GM21576 (cell line): ENCODE data around the gene PPAN.
A peak's percentile ranks its signal among the peaks of the same experiment; 100 is the strongest.

Experiments
- ATAC-seq: cut with Tn5 transposase; IDR thresholded peaks from one replicate; pipeline ENCODE4 v1.9.1; 2021; ENCODE audit warnings: mild to moderate bottlenecking, moderate library complexity; ENCODE audit not compliant: unreplicated experiment

Gene PPAN, protein sequence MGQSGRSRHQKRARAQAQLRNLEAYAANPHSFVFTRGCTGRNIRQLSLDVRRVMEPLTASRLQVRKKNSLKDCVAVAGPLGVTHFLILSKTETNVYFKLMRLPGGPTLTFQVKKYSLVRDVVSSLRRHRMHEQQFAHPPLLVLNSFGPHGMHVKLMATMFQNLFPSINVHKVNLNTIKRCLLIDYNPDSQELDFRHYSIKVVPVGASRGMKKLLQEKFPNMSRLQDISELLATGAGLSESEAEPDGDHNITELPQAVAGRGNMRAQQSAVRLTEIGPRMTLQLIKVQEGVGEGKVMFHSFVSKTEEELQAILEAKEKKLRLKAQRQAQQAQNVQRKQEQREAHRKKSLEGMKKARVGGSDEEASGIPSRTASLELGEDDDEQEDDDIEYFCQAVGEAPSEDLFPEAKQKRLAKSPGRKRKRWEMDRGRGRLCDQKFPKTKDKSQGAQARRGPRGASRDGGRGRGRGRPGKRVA

DNA sequence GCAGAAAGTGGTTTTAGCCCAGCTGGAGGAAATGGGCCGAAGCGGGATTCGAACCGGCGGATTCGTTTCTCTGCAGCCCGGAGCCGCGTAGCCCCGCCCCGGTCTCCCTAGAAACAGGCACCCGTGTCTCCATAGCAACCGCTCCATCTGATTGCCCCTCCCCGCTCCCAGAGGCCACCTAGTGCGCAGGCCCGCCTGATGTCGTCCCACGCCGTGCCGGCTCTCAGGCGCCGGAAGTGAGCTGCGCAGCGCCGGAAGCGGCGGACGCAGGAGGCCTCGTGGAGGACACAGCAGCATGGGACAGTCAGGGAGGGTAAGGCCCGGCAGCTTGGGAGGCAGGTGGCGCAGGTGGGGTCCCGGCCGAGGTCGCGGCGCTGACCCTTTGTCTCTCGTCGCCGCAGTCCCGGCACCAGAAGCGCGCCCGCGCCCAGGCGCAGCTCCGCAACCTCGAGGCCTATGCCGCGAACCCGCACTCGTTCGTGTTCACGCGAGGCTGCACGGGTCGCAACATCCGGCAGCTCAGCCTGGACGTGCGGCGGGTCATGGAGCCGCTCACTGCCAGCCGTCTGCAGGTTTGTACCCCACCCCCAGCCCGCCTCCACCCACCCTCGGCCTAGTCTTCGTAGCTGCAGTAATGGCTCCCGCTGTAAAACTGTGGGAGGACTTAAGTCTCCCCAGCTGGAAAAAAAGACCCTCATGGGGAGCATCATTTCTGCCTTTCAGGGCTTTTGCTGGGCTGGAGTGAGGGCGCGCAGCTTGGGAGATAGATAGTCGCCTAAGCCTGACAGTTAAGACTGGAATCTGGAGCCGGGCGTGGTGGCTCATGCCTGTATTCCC, at the start of gene PPAN:
TSS of gene PPAN (plus strand) at position 263 of the 837 bp plus-strand sequence. CDS start at position 296, 33 bp downstream.
- peak; percentile 42 for ATAC-seq

DNA sequence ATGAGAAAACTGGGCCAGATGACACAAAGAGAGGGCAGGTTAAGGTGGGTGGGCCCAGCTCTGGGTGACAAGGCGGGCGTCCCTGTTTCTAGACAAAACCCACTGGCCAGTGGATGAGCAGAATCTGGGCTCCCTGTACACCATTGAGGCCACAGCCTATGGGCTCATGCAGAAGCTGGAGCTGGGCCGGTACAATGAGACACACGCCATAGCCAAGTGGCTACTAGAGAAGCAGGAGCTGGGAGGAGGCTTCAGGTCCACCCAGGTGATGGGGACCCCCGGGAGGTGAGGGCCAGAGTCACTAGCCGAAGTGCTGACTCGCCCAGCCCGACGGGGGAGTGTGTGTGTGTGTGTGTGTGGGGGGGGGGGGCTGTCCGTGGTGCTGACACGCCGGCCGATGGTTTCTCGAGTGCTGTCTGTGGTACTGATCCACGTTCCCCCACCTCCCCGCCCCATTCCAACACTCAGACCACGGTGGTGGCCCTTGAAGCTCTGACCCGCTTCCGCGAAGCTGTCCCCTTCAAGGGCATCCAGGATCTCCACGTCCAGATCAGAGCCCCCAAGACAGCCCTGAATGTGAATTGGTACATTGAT, 44.3 kb upstream of the PPAN start:
- no peak for ATAC-seq

DNA sequence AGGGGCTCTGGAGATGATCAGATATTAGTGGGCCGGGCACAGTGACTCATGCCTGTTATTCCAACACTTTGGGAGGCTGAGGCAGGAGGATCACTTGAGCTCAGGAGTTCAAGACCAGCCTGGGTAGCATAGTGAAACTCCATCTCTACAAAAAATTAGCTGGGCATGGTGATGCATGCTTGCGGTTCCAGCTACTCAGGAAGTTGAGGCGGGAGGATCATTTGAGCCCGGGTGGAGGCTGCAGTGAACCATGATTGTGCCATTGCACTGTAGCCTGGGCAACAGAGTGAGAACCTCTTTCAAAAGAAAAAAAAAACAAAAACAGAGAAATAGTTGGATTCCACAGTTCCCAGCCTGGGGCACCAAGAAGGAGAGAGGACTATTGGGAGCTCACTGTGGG, 38.0 kb upstream of the PPAN start:
- no peak for ATAC-seq

DNA sequence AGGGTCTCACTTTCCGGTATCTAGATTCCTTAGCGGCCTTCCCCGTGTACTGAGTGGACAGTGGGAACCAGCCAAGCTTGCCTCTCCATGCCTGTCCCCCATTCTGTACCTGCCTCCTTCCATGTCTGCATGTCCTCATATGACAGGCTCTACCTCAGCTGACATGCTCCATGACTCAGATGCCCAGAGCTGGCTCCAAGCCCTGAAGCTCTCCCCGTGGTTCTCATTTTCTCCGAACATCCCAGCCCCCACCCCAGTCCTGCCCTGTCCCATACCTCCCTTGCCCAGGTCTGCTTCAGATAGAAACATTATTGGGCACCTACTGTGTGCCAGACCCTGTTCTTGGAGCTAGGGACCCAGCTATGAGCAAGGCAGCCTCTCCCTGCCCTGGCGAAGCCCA, 37.1 kb upstream of the PPAN start:
- no peak for ATAC-seq

DNA sequence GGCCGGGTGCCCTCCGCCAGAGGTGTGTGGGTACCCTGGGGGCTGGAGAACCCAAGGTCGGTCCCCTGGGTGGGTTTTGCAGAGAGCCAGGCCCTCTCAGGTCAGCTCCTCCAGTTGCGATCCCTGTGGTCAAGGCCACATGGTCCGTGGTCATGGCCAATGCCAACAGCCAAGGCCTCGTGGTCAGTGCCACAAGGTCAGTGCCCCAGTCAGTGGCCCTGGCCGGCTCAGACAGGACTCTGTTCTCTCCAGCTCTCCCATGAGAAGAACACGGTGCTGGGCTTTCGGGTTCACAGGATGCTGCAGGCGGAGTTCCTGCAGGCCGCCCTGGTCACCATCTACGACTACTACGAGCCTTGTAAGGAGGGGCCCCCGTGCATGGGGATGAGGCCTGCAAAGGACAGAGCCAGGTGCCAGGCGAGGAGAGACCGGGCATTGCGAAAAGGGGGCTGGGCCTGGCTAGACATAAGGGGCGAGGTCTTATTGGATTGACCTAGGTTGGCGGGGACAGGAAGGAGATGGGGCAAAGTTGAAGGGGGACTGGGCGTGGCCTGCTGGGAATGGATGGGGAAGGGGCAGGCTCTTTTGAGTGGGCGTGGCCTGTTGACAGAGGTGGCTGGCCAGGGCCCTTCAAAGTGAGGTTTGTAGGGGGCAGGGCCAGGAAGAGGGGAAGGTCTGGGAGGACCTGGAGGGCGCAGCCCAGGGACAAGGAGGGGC, 35.3 kb upstream of the PPAN start:
- ATAC-seq: no peak

DNA sequence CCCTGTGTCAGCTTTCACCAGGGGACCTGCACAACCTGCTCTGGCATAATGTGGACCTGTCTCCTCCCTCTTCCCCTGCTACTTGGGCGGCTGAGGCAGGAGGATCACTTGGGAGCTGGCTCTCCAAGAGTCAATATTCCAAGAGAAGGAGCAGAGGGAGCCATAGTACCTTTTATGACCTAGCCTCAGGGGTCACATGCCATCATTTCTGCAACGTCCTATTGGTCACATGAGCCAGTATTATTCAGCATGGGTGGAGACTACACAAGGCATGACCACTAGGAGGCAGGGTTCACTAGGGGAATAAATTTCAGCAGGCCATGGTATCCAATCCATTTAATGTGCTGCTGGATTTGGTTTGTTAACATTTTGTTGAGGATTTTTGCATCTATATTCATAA, 32.0 kb upstream of the PPAN start:
- no peak for ATAC-seq

DNA sequence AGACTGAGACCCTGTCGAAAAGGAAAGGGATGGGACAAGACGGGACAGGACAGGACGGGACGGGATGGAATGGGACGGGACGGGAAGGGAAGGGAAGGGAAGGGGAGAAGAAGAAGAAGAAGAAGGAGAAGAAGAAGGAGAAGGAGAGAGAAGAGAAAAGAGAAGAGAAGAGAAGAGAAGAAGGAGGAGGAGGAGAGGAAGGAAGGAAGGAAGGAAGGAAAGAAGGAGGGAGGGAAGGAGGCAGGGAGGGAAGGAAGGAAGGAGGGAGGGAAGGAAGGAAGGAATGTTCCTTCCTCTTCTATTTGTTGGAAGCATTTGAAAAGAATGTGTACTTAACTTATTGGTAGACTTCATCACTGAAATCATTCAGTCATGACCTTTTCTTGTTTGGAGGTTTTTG, 29.6 kb upstream of the PPAN start:
- ATAC-seq: no peak

DNA sequence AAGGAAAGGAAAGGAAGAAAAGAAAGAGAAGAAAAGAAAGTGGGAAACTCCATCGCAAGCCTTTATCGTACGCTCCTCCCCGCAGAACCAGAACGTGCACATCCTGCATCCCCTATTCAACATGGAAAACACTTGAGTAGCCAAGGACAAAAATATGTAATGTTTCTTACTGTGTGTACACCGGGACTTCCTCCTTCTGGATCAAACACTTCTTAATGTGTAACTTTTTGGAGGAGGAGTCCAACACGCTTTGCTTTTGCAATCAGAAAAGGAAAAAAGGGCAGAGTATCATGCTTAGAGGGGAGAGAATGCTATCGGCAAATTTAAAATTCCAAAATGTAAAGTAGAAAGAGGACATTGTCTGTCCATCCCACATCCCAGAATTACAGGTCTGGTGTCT, 27.8 kb upstream of the PPAN start:
- ATAC-seq: no peak

DNA sequence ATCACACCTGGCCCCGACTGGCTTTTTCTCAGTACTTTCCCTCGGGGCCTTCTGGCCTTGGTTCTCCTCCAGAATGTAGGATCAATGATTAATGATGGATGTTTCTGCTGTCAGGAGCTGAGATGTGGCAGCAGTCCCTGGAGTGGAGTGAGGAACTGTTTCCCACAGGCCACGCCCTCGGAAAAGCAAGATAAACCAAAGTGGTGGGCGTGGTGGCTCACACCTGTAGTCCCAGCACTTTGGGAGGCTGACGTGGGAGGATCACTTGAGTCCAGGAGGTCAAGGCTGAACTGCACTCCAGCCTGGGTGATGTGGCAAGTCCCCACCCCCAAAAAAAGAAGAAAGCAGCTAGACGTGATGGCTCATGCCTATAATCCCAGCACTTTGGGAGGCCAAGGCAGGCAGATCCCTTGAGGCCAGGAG, 27.1 kb upstream of the PPAN start:
- ATAC-seq: no peak

DNA sequence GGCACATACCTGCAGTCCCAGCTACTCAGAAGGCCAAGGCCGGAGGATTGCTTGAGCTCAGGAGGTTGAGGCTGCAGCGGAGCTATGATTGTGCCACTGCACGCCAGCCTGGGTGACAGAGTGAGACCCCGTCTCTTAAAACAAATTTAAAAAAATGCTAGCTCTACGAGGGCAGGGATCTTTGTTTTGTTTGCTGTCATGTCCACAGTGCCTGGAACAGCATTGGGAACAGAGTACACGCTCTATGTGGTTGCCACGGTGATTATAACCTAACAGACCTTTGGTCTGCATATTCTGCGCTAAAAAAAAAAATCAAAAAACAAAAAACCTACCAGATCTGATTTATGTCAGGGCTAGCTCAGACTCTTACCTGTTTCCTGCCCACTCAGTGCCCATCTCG, 22.3 kb upstream of the PPAN start:
- no peak for ATAC-seq

DNA sequence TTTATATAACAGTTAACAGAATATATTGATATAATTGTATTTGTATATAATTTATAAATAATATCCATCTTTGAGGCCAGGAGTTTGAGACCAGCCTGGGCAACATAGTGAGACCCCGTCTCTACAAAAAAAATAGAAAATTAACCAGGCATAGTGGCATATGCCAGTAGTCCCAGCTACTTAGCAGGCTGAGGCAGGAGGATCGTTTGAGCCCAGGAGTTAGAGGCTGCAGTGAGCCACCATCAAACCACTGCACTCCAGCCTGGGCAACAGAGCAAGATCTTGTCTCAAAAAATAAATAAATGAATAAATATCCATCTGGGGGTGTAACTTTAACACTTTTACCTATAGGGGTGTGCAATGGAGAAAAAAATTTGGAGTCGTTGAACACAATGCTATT, 21.4 kb upstream of the PPAN start:
- no peak for ATAC-seq

DNA sequence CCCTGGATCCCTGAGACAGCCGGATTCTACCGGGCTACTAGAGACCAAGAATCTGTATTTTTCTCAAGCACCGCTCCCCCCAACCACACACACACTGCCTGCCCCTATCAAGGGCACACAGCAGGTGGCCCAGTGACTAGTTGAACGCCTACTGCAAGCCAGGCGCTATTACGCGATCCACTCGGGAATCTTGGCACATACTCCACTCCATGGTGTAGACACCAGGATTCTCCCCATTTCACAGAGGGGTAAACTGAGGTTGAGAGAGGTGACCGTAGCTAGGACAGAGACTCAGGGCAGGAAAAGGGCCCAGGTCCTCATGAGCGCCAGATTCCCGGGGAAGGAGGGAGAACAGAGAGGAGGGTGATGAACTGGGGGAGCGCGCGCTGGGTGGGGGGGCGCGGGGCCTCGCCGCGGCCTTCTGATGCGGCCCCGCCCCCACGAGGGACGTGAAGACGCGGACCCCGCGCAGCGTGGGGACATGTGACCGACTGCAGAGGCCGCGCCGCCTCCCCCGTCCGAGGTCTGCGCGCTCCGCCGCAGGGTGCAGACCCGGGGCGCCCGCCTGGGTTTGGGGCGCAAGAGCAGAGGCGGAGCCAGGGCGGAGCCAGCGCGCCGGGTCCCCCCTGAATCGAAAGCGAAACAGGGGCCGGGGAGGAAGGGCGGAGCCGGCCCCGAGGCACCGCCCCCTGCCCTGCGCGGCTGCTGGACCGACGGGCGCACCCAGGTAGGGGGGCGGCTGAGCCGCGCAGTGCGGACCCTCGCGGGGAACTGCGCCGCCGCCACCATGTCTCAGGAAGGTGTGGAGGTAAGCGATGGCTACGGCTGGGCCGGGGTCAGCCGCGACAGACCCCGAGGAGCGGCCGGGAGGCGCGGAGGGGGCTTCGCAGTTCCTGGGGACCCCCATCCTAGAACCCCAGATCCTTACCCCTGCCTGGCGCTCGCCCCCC, 20.2 kb upstream of the PPAN start, which contains the start of gene SHFL:
TSS of gene SHFL (plus strand) at position 677 of the 950 bp plus-strand sequence. CDS start at position 788, 111 bp downstream.
- peak; percentile 74 for ATAC-seq

DNA sequence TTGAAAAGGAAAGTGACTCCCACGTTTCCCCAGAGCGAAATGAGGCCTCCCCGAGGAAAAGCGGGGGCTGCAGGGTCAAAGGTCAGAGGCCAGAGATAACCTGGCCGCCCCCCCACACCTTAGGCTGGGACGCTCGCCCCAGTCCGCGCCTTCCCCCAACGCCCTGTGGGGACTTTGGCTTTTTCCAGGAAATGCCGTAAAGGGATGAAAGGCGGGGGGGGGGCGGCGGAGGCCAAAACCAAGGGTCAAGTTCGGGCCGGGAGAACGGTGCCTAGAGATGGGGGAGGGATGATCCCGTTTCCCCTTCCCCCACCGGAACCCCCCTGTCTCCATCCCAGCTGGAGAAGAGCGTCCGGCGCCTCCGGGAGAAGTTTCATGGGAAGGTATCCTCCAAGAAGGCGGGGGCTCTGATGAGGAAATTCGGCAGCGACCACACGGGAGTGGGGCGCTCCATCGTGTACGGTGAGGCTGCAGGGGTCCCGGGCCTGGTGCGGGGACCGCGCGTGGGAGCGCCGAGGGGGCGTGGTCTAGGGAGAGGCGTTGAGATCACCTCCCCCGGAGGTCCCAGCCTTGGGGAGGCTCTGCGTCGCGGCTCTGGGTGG, 19.5 kb upstream of the PPAN start:
- ATAC-seq: no peak

DNA sequence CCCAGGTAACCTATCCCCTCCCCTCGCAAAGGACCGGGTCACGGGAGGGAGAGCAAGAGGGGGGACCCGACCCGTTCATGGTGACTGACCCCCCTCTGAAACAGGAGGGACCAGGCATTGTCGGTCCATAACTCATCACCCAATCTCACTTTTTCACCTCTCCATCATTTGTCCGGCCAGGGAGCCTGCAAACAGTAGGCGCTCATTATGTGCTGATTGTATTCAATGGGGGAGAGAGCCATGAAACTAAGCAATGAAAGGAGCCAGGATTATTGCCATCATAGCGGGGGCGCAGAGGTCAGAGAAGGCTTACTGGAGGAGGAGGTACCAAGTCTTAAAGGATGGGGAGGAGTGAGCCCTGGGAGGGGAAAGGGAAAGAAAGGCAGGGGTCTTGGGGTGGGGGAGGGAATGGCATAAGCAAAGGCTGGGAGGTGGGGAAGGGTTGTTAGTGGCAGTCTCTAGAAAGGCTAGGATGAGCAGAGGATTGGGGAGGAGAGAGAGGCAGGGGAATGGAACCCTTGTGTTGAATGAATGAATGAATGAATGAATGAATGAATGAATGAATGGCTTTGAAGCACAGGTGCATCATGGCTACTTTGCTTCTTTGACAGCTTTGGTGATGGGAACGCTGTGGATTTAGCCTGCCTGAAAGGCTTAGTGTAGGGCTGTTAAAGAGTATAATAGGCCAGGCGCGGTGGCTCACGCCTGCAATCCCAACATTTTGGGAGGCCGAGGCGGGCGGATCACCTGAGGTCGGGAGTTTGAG, 18.7 kb upstream of the PPAN start:
- ATAC-seq: no peak

DNA sequence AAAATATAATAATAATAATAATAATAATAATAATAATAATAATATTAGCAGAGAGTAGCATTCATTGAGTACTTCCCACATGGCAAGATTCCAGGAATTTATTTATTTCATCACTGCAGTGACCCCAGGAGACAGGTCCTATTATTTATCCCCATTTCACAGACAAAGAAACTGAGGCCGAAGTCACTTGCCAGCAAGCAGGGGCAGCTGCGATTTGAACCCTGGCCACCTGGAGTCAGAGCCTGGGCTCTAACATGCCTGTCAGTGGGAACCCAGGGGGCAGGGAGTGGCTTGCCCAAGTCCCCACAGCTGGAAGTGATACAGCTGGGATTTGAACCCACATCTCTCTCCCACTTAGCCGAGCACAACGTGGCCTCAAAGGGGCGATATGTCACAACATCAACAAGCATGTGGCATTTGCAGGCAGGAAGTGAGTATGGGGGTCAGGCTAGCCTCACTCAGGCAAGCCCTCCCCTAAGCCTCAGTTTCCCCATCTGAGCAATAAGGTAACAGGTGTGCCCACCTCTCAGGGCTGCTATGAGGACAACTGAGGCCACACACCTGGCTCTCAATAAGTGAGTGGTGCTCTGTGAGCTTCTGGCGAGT, 17.1 kb upstream of the PPAN start:
- ATAC-seq: no peak

DNA sequence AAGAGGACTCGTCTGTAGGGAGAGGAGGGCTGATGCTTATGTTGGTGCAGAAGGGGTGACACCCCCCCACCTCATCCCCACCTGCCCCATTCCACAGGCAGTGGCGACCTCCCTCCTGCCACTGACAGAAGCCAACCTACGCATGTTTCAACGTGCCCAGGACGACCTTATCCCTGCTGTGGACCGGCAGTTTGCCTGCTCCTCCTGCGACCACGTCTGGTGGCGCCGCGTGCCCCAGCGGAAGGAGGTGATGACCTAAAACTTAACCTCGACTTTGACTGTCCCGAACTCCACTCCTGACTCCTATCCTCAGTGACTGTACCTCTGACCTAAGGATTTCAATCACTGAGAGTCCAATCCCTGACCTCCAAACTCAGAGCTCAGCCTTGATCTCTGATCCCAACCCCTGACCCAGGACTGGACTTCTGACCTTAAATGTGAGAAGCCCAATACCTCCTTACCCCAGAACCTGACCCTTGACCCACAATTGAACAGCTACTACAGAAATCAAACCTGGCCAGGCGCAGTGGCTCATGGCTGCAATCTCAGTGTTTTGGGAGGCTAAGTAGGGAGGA, 16.3 kb upstream of the PPAN start:
- no peak for ATAC-seq

DNA sequence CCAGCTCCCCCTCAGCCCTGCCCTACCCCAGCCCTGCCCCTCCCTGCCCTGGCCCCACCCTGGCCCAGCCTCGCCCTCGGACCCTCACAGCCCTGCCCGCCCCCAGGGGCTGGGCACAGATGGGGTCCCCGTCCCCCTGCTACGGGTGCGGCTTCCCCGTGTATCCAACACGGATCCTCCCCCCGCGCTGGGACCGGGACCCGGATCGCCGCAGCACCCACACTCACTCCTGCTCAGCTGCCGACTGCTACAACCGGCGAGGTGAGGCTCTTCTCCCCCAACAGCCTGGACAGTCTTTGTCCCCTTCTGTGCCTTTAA, 14.8 kb upstream of the PPAN start:
- no peak for ATAC-seq
